ENCODE data around the gene EPHB2.

DNA sequence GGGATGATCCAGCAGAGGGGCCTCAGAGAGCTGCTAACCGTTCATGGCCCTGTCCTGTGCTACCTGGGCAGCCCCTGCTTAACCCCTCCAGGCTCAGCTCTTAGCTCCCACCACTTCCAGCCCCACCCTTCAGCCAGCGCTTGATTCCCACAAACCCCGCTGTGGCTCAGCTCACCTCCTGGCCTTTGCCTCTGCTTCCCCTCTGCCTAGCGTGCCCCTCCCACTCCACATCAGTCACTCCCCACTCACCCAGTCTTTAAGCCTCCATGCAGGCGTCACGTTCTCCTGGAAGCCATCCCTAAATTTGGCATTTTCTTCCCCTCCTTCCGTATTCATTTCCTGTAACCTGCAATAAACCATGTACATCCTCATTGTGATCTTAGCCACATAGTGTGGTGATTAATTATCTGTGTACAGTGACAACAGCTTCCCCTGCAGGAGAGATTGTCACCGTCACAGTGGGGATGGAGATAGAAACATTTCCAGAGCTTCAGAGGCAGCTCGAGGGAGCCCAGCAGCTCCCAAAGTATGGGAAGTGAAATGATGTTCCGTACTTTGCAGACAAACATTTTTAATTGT lies 65.5 kb downstream of the EPHB2 start:
- TF ChIP-seq, protein P1, sequence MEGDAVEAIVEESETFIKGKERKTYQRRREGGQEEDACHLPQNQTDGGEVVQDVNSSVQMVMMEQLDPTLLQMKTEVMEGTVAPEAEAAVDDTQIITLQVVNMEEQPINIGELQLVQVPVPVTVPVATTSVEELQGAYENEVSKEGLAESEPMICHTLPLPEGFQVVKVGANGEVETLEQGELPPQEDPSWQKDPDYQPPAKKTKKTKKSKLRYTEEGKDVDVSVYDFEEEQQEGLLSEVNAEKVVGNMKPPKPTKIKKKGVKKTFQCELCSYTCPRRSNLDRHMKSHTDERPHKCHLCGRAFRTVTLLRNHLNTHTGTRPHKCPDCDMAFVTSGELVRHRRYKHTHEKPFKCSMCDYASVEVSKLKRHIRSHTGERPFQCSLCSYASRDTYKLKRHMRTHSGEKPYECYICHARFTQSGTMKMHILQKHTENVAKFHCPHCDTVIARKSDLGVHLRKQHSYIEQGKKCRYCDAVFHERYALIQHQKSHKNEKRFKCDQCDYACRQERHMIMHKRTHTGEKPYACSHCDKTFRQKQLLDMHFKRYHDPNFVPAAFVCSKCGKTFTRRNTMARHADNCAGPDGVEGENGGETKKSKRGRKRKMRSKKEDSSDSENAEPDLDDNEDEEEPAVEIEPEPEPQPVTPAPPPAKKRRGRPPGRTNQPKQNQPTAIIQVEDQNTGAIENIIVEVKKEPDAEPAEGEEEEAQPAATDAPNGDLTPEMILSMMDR (IDR thresholded peaks at IDR 0.05): no peak
- TF ChIP-seq ZFX (IDR thresholded peaks at IDR 0.05; ENCODE audit: borderline replicate concordance): no peak

Data from 22Rv1 (cell line).